SW 1271 (cell line): ENCODE results near the gene TMED6.
A peak's percentile ranks its signal among the peaks of the same experiment; 100 is the strongest.

ENCODE experiments used
- DNase-seq, 2 experiments: peaks; one replicate each; lab custom pipeline; 2025; lab: John Stamatoyannopoulos, UW

The TMED6 gene

DNA sequence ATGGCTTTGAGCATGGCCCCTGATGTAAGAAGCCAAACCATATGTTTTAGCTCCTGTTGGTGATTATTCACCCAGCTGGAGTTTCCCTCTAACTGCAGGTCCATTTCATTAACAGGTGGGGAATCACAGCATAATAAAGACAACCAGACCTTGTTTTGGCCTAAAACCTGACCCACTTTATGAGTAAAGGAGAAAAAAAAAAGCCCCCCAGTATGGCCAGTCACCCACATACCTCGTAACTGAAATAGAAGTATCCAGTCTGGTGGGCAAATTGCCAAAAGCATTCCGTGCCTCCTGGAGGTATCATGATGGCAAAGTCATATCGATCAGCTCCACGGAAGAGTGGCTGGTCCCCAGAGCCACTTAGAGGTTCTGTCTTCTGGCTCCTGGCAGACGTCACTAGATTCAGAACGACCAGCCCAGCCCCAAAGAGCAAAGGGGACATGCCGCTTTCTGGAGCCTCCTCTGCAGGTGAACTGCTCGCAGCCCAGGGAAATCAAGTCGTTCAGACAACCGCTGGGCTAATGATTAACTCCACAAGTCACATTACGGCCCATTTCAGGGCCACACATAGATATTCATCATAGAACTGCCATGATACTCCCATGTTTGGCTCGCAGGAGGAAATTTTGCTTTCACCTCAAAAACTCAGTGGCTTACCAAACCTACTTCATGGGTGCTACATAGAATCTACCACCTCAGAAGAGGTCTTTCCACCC, at the start of gene TMED6:
Gene TMED6, minus strand, starts transcription at position 478 of the 719 bp plus-strand sequence. Its CDS starts 33 bp downstream, at position 445.
- DNase-seq: no peak

DNA sequence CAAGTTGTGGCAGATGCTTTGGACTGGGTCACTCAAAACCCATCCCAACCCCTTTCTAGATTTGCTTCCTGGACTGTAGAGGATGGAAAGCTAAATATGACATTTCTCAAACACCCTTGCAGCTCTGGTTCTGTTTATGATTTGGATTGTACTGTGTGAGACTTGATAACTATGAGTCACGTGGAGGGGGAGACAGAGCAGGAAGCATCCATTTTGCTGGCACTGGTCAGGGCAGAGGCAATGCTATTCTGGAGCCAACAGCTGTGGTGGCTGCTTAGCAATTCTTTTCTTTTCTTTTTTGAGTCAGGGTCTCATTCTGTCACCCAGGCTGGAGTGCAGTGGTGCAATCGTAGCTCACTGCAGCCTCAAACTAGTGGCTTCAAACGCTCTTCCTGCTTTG, 47.8 kb upstream of the TMED6 start:
- no peak for DNase-seq

DNA sequence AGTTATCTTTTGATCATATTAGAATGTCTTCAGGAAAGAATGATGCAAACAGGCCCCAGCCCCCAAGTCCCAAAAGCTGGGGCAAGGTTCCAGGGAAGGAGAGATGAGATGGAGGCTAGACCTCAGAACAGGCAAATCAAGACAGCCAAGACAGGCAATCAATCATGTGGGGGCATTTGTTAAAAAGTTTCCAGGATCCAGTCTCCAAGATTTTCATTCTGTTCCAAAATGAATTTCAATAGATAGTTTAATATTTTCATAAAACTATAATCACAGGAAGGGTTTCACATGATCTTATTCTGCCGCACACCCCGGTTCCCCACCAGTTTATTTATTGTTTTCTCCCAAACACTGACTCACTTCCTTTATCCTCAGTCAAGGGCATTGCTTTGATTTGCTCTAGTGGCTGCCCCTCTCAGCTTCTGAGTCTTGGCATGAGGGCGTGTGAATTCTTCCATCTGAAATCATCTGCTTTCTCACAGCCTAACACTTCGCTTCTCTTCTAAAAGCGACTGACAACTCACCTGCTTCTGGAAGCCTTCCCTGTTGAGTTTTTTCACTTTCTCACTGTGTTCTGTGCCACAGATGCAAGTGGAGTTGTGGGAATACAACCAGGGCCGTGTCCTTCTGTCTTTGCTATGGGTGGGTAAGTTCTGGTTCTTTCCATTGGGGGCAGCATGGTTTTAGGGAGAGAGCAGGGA, 46.4 kb upstream of the TMED6 start:
- DNase-seq: peak; percentile 68 to 89

DNA sequence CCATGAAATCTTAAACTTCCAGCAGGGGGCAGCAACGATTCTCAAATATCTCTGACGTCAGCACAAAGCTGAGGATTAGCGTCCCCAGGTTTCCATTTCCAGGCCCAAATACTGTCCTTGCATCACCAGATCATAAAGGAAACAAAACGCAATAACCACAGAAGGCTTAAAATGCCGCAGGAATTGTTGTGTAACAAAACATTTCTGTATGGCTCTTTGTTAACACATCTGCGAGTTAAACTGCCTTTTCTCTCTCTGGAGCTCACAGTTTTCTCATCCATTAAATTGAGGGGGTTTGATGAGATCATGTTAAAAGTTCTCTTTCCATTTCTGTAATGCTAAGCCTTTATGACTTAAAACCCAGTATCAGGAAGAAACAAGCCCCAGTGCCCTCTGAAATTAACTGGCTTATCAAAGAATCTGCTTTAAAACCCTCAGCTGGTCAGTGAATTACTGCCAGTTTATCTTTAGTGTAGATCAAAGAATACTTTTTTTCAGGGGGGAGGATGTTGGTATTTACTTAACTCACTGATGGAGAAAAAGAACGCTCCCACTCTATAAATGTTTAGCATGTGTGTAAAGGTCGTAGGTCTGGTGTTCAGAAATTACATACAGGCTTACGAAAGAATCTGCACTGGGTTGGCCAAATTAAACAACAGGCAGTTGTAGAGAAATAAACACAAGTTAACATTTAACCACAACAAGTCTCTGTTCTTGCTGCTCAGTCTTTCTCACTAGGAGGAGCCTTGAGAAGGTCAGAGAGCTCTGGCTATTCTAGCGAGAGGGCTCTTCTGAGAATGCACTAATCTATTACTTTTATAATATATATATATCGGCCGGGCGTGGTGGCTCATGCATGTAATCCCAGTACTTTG, 44.8 kb upstream of the TMED6 start:
- peak; percentile 45 to 79 for DNase-seq

DNA sequence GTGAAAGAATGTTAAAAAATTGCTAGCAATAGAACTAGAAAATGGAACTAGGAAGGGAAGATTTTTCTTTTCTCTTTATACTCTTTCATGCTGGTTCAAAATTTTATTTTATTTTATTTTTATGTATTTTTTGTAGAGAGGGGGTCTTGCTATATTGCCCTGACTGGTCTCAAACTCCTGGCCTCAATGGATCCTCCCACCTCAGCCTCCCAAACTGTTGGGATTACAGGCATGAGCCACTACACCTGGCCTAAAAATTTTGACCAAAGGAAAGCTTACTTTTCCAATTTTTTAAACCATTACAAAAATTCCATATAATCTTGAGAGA, 44.2 kb upstream of the TMED6 start:
- DNase-seq: no peak

- DNase-seq: no peak
Observed at GRCh38 chr16:69393898-69394849, 42.6 kb upstream of the TMED6 start.

GRCh38 chr16:69386596-69386995, 35.0 kb upstream of the TMED6 start:
- no peak for DNase-seq

DNA sequence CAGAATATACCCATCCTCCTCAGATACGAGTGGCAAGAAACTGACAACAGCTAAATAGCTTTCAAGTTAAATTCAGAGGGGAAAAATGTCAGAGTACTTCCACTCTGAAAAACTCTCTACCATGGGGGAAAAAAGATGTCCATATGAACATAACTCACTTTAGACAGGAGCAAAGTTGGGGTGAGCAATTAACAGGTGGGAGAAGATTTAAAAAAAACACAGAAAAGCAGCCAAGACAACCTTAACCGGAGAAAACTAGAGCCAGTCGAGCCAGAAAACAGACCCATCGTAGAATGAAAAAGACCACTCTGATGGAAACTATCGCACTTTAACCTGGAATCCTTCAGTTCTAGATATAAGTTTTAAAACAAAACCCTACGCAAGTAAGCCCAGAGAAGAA, 33.4 kb upstream of the TMED6 start:
- DNase-seq: no peak

DNA sequence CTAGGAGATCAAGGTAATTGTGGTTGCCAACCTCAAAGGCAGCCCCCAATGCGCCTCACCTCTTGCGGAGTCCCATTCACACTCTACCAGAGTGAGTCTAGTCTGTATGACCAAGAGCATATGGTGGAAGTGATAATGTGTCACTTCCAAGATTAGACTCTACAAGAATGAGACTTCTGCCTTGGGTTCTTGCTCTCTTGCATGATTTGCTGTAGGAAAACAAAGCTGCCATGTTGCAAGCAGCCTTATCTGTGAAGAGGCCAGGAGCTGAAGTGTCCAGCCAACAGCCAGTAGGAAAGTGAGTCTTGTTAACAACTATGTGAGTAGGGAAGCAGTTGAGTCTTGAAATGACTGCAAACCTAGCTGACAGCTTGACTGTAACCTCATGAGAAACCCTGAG, 30.8 kb upstream of the TMED6 start:
- DNase-seq: no peak

DNA sequence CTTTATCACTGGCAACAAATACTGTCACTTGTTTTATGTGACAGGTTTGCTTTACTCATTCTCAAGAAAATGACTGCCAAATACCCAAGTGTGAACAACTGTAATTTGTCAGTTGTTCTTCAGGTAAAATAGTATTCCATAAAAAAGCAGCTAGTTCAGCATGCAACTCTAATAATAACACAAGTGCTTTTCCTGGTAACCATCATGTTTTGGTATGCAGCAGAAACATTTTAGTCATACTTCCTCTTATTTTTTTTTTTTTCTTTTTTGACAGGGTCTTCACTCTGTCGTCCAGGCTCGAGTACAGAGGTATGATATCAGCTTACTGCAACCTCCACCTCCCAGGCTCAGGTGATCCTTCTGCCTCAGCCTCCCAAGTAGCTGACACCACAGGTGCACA, 29.6 kb upstream of the TMED6 start:
- no peak for DNase-seq

GRCh38 chr16:69378760-69379159, 27.2 kb upstream of the TMED6 start:
- no peak for DNase-seq

- DNase-seq: no peak
Observed at GRCh38 chr16:69378036-69378435, 26.4 kb upstream of the TMED6 start.

DNA sequence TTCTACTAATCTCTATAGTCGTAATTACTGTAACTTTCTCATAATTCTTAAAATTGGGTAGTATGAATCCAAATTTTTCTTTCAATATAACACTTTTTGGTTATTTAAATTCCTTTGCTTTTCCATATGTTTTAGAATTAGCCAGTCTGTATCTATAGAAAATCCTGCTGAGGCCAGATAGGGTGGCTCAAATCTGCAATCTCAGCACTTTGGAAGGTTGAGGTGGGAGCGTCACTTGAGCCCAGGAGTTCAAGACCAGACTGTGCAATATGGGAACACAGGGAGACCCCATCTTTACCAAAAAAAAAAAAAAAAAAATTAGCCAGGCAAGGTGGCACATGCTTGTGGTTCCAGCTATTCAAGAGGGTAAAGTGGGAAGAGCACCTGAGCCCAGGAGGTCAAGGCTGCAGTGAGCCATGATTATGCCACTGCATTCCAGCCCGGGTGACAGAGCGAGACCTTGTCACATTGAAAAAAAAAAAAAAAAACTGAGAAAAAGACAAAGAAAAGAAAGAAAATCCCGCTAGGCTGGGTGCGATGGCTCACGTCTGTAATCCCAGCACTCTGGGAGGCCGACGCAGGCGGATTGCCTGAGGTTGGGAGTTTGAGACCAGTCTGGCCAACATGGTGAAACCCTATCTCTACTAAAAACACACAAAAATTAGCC, 24.9 kb upstream of the TMED6 start:
- no peak for DNase-seq

DNA sequence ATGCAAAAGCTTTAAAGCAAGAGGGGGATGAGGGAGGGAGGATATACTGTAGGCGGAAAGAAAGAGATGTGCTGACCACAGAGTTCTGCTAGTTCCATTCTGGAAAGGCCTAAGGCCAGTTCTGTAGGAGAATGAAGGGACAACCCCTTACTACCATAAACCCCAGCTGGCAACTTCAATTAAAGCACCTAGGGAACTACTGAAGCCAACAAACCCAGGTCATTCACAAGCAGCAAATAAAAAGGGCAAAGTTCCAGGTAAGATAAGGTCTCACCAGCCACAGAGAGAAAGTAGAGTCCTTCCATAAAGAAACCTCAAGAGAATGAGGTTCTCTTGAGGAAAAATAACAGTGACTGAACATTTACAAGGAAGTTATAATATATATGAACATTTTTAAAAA, 21.4 kb upstream of the TMED6 start:
- DNase-seq: no peak

GRCh38 chr16:69371564-69371963, 20.0 kb upstream of the TMED6 start:
- DNase-seq: no peak

GRCh38 chr16:69368866-69369265, 17.3 kb upstream of the TMED6 start:
- DNase-seq: no peak

DNA sequence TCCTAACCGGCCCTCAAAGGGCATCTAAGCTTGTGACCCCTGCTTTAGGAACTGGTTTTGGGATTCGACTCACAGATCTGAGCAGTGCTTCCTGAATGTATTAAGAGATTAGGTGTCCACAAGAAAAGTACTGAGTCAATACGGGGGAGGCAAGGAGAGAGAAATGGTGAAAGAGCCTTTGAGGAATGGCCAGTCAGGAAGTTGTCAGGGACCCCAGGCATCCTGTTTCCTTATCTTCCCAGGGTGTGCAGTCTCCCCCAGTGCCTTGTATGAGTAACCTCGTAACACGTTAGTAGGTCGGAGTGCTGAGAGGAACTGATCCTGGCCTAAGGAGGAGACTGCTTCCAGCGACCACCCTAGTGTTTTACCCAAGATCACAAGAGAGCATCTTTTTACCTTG, 16.4 kb upstream of the TMED6 start:
- DNase-seq: no peak

DNA sequence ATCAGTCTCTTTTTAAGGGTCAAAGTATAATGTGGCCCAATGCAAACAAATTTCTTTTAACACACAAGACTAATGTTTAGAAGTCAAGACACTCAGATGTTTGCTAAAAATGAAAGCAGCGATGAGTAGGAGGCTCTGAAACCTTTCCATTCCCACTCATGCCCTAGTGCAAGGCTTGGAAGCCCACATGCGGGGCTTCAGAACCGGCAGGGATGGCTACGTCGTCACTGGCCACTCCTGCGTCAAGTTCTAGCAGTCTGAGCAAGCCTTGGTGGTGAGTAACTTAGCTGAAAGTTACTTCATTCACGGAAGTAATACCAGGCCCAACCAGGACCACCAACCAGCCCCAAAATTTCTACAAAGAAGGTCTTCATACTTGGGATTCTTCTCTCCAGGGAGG, 14.8 kb upstream of the TMED6 start:
- DNase-seq: no peak

DNA sequence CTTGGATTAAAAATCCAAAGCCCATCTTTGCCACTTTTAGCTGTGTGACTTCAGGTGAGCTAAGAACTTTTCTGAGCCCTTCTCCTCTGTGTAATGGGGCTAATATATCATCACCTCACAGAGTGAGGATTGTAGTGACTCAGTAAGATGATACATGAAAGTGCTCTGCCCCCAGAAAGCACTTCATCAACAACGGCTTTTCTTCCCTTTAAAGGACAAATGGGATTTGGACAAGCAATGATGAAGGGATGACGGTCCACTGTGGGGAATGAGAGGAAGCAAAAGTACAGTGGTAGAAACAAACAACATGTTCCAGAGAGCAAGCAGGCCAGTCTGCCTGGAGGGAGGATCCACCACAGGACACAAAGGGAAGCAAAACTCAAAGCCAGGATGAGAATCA, 14.3 kb upstream of the TMED6 start:
- DNase-seq: no peak

DNA sequence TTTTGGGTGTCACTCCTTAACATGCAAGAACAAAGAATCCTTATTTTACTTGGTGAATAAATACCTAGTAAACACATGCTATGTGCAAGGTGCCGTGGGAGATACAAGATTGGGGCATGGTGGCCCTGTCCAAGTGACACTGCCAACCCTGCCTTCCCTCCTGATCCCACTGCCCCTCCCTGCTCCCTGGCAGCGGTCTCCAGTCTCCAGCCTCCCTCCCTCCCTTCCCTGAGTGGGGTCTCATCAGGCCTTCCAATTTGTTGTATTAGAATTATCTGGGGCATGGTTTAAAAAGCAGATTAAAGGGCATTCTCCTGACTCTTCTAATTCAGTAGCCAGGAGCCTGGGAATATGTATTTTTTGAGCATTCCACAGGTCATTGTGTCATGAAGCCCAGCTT, 12.5 kb upstream of the TMED6 start:
- no peak for DNase-seq

GRCh38 chr16:69363281-69363717, 11.7 kb upstream of the TMED6 start:
- DNase-seq: no peak
